NCI-H2196 treated with DMSO at 0.1 percent for 48 hours (cell line): Measurements from ENCODE around the gene CEP85.
"Not testable (repeated sequence)": the region's sequence is repeated elsewhere in the genome, so short reads cannot be mapped to it uniquely, and the experiment has no call there.

ENCODE experiments used
- DNase-seq: peaks from one replicate; lab custom pipeline; 2025; ENCODE audit not compliant: unreplicated experiment; lab: John Stamatoyannopoulos, UW

CEP85 gene

DNA sequence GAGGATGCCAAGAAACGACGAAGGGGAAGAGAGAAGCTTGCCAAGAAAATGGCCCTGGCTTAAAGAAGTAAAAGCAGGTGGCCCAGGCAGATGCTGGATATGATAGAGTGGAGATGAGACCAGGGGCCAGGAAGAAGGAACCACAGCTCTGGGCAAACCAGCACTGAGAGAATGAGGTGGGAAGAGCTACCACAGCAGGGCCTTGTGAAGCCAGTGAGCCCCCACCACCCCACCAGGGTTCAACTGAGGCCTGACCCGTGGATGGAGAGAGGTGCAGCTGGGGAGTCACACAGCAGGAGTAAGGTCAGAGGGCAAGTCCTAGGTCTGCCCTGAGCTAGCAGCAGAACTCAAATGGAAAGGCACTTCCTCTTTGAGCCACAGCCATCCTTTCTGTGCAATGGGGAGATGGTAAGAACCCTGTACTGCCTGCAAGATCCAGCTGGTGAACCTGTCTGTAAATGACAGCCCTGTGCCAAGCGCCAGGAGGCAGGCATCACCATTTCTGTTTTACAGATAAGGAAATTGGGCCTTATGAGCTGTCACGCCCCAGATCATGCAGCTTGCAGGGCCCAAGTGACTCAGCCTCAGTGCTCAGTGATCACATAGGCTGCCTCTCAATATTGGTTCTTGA is 54.4 kb downstream of the CEP85 start:
- no peak for DNase-seq

DNA sequence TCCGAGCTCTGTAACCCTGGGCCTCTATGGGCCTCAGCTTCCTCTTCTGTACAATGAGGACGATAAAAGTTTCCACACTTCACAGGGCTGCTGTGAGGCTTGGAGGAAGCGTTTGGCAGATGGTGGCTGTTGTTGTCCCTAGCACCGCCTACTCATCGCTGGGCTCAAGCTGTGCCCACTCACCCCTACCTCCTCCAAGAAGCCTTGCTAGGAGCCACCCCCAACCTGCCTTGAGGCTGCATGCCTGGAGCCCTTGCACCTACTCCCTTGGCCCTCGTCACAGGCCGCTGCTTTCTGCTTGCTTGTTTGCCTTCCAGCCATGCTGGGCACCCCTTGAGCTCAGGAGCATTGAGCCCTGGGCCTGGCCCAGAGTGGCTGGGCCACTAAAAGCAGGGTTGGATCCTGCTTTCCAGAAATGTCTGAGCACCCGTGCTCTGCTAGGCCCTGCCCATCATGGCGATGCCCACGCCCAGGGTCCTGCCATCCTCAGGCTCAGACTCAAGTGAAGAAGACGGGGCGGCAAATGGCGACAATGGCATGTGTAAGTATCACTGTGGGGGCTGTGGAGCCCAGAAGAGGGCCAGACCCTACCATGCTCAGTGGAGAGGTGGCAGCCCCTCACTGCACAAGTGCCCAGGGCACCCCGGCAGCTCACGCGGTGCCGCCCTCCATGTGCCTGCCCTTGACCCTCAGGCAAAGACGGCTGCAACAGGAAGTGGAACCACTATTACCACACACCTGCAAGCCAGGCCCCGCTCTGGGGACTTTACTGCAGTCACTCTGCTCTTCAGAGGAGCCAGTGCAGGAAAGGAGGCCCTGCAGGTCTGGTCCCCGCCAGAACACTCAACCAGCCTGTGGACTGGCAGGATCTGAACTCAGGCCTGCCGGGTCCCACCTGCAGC is 55.4 kb downstream of the CEP85 start:
- no peak for DNase-seq

GRCh38 chr1:26290122-26290881 is 56.3 kb downstream of the CEP85 start:
- DNase-seq, result no peak

DNA sequence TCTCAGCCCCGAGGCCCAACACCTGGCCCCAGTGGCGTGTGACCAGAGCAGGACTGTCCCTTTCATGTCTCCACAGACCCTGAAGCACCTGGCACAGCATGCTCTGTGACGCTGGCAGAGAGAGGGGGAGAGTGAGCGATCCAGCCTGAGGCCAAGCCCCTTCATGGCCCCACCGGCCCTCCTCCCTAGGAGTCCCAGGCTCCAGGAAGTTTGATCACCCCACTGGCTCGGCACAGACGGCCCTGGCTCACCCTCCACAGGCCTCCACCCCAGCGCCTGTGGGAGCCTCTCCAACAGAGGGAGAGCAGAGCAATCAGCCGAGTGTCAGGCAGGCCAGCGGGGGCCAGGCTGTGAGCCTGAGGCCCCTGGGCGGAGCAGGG is 56.9 kb downstream of the CEP85 start:
- DNase-seq, result no peak

DNA sequence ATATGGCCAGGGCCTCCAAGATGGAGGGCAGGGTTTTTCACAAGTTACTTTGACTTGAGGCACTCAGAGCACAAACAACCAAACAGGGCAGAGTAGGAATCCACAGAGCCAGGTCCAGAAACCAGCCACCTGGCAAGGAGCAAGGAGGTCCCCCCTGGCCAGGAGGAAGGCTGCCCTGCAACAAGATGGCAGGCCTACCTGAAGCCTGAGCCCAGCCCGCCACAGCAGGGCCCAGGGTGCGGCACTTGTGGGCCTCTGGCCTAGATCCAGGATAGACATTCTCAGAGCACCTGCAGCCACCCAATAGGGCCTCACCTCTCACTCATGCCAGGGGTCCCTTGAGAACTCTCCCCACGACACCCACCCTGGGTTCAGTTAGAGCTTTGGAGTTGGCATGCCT is 57.4 kb downstream of the CEP85 start:
- DNase-seq, result no peak

DNA sequence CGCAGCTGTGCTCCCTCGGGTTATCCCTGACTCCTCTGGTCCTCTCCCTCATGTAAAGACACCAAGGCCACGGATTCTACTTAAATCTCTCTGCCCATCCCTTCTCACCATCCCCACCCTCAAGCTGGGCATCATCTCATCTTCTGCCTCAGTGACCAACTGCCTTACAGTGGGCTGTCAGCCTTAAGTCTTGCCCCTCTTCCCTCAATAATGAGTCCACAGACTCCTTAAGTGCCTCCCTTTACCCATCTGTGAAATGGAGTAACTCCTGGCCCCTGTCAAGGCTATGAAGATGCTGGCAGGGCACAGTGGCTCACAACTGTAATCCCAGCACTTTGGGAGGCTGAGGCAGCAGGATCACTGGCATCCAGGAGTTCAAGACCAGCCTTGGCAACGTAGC is 57.9 kb downstream of the CEP85 start:
- no peak for DNase-seq

DNA sequence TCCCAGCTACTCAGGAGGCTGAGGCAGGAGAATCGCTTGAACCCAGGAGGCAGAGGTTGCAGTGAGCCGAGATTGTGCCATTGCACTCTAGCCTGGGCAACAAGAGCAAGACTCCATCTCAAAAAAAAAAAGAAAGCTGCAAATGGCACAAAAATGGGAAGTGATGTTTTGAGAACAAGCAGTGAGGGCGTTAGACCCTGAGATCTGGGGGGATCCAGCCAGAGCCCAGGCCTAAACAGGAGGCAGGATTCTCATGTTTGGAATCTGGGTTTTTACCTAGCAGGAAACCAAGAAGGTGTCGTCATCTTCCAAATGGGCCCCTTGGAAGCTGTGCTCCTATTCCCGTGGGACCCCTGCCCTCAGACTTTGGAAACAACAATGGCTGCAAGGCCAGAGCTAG is 58.7 kb downstream of the CEP85 start:
- DNase-seq, result not testable (repeated sequence)

DNA sequence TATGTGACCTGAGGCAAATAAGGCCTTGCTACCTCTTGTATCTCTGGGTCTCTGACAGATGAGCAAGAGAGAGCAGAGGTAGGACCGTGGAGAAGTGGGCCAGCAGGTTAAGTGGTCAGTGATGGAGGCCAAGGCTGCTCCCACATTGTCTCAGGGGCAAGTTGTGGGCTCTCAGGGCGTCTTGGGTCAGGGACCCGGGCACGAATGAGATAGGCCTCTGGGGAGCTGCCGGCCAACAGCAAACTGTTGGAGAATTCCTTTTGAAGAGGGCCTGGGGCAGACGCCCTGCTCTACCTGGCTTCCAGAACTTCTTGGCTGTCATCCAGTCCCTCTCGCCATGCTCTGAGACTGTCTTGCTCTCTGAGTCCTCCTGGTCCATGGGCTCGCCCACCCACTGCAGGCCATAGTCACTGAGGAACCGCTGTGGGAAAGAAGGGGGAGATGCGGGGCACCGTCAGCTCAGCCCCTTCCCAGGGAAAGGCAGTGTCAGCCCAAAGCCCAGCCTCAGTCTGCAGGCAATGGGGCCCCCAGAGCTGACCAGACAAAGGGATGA is 60.0 kb downstream of the CEP85 start:
- no peak for DNase-seq

GRCh38 chr1:26295194-26296138 is 61.5 kb downstream of the CEP85 start:
- no peak for DNase-seq

- no peak for DNase-seq
Measured at GRCh38 chr1:26296340-26297056, 62.5 kb downstream of the CEP85 start.

DNA sequence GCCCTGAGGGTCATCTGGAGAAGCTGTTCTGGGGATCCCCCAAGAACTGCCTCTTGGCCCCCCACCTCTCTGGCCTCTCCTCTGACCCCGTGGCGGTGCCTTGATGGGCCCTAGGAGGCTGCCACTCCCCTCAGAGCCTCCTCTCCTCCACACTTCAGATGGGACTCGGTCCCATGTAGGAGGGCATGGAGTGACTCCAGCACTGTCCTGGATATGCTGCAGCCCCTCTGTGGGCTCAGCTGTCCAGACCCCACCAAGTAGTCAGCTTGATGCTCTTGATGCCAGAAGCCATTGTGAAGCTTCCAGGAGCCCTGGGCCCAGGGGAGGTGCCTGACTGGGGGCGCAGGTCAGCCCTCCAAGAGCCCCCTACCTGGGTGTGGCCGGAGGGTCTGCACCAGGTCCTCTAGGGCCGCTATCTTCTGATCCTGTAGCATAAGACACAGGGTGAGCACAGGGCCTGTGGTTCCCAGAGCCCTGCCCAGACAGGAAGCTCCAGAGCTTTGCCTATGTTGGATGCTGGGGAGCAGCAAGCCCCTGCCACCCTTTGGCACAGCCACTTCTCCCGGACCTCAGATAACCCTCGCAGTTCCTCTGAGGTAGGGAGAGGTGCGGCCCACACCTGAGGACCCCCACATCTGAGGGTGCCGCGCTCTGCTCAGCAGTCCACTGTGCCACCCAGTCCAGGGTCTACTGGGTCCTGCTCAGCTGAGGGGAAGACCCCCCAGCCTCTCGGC is 63.2 kb downstream of the CEP85 start:
- no peak for DNase-seq

- DNase-seq, result no peak
Measured at GRCh38 chr1:26297791-26298124, 63.8 kb downstream of the CEP85 start.

- no peak for DNase-seq
Measured at GRCh38 chr1:26300578-26301275, 66.7 kb downstream of the CEP85 start.

DNA sequence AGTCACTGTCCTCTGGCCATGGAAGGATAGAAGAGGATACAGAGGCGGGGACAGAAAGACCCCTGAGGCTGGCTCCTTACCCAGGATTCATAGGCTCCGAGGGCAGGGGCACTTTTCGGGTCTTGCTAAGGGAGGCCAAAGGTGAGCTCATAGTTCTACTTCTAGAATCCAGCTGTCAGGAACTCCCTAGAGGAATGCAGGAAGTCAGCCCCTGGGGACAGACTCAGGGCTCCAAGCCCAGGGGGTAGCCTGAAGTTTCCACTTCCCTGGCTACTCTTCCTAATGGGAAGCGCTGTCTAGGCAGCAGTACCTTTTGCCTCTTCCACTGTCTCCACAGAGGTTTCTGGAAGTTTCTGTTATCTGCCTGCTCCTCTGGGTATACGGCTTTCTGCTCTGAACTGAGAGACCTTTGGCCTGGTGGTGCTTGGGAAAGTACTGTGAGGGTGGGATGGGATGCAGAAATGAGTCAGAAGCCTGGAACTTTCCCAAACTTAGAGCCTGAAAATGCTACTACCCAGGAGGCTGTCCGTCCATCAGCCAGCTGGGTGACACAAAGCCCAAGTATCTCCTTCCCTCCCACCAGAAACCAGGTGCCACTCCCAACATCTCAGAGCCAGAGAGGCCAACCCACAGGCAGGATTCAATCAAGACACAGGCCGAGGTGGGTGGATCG is 68.9 kb downstream of the CEP85 start:
- no peak for DNase-seq

GRCh38 chr1:26305667-26306289 is 71.8 kb downstream of the CEP85 start:
- no peak for DNase-seq

DNA sequence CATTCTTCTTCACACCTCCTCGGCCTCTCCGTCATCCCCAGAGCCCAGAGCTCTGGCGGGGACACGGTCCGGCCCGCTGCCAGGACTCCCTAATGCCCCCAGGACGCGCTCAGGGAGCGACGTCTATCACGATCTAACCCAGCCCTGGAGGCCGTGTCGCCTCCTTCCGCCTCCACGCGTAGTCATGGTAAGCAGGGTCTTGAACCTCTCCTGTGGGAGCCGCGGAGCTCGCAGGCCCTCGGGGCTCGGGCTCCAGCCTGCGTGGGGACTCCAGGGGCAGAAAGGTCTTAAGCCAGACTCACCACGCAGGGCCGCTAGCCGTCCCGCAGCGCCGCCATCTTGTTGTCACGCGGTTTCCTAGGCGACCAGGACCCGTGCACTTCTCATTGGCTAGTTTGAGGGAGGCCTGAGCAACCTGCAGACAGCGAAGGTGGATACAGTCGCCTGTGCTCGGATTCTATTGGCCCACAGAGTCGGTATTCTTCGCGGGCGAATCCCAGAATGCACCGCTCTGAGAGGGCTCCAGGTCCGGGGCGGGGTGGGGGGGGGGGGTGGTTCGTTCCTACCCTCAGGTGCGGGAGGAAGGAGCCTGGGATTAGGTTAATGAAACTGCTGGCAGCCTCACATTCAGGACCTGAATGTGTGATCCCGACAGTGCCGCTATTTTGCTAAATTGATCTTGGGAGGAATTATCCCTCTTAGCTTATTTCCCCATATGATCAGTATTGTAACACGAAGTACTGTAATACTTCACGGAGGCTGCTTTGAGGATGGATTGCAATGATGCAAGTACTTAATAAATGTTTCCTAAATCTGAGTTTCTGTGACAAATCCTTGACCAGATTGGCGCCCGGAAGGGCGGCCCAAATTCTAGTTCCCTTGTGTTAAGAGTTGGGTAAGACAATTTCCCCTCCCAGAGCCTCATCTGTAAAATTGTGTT is 72.6 kb downstream of the CEP85 start, which contains the start of gene UBXN11:
Gene UBXN11 (minus strand): TSS at position 347 of the 940 bp plus-strand sequence. CDS start 3,753 bp downstream, outside the sequence.
- DNase-seq, result peak; percentile 97
